HG02610 (cell line): ENCODE results near the gene BRICD5.
"Not testable (repeated sequence)": the region's sequence is repeated elsewhere in the genome, so short reads cannot be mapped to it uniquely, and the experiment has no call there.

Experiments
- ATAC-seq: cut with Tn5 transposase; IDR thresholded peaks from one replicate; pipeline ENCODE4 v1.9.1; 2021; ENCODE audit warnings: mild to moderate bottlenecking, moderate library complexity; ENCODE audit not compliant: unreplicated experiment

The BRICD5 gene

GRCh38 chr16:2210386-2211365 is at the start of gene BRICD5:
TSS of gene BRICD5 (minus strand) at chr16:2210863. CDS start at chr16:2210833, 30 bp downstream.
- no peak for ATAC-seq

GRCh38 chr16:2260250-2260649 is 49.6 kb upstream of the BRICD5 start:
- no peak for ATAC-seq

- ATAC-seq, result not testable (repeated sequence)
Observed at GRCh38 chr16:2258530-2258929, 47.9 kb upstream of the BRICD5 start.

- no peak for ATAC-seq
Observed at GRCh38 chr16:2257726-2258125, 47.1 kb upstream of the BRICD5 start.

GRCh38 chr16:2256531-2257140 is 46.0 kb upstream of the BRICD5 start:
- ATAC-seq, result no peak

- ATAC-seq, result no peak
Observed at GRCh38 chr16:2253293-2253692, 42.6 kb upstream of the BRICD5 start.

GRCh38 chr16:2252806-2253148 is 42.1 kb upstream of the BRICD5 start:
- ATAC-seq, result no peak

- ATAC-seq, result peak; percentile 79
Observed at GRCh38 chr16:2251296-2252111, 40.8 kb upstream of the BRICD5 start, which contains the start of gene ECI1. TSS of gene ECI1 (minus strand) at chr16:2251587. CDS start at chr16:2251566, 21 bp downstream.

- ATAC-seq, result peak; percentile 6
Observed at GRCh38 chr16:2250652-2251295, 40.1 kb upstream of the BRICD5 start.

- ATAC-seq, result no peak
Observed at GRCh38 chr16:2246301-2246885, 35.7 kb upstream of the BRICD5 start.

- ATAC-seq, result no peak
Observed at GRCh38 chr16:2244926-2245795, 34.5 kb upstream of the BRICD5 start.

GRCh38 chr16:2244301-2244700 is 33.6 kb upstream of the BRICD5 start:
- no peak for ATAC-seq

GRCh38 chr16:2243781-2244180 is 33.1 kb upstream of the BRICD5 start:
- no peak for ATAC-seq

GRCh38 chr16:2243031-2243528 is 32.4 kb upstream of the BRICD5 start:
- no peak for ATAC-seq

- ATAC-seq, result no peak
Observed at GRCh38 chr16:2242598-2242997, 31.9 kb upstream of the BRICD5 start.

- not testable (repeated sequence) for ATAC-seq
Observed at GRCh38 chr16:2240331-2240730, 29.7 kb upstream of the BRICD5 start.

GRCh38 chr16:2238838-2239675 is 28.4 kb upstream of the BRICD5 start:
- ATAC-seq, result no peak

- no peak for ATAC-seq
Observed at GRCh38 chr16:2238150-2238837, 27.6 kb upstream of the BRICD5 start.
